ENCODE data around the gene CAMK1G.

The CAMK1G gene

GRCh38 chr1:209630383-209631225, 47.1 kb downstream of the CAMK1G start:
- no peak overlapping the region for H3K27ac ChIP-seq (ENCODE audit: low read length)
- H3K4me3 ChIP-seq (ENCODE audit: low read depth in 1 of 2, low read length in 2 of 2): no peak overlapping the region
- H3K27me3 ChIP-seq (ENCODE audit: insufficient read depth, low read length, poor library complexity): no peaks in the 10 kb centered on the region
- H3K36me3 ChIP-seq (ENCODE audit: insufficient read depth, low read length): no peaks in the 10 kb centered on the region
- H3K9ac ChIP-seq (ENCODE audit: low read depth, low read length): no peak overlapping the region
- no peaks in the 10 kb centered on the region for H3K79me2 ChIP-seq (ENCODE audit: insufficient read depth, low read length)
- peaks cover 2% of the 10 kb centered on the region; the same call in 1 of the 2 replicates for H4K20me1 ChIP-seq (ENCODE audit: insufficient read depth, low read length)
- H2AFZ ChIP-seq (ENCODE audit: low read depth, low read length): no peak overlapping the region
- no peak for TF ChIP-seq EZH2 (IDR thresholded peaks at IDR 0.05; ENCODE audit: borderline replicate concordance, low read depth, low read length, severe bottlenecking)
- no peak for TF ChIP-seq CTCF (IDR thresholded peaks at IDR 0.05; ENCODE audit: borderline replicate concordance, extremely low read depth, low read length, poor library complexity, severe bottlenecking)
- H3K9me3 ChIP-seq (ENCODE audit: insufficient read depth, low read length, severe bottlenecking): no peaks in the 10 kb centered on the region
- no peak for ATAC-seq (ENCODE audit: insufficient read depth, low read depth)
- DNase-seq: no peak
- no peak overlapping the region for H3K4me2 ChIP-seq (ENCODE audit: insufficient read depth, low read length)
- no peaks in the 10 kb centered on the region for H3K4me1 ChIP-seq (ENCODE audit: insufficient read depth, low read length)

- ATAC-seq (ENCODE audit: insufficient read depth, low read depth) (no peak), DNase-seq (no peak)
- Histone ChIP-seq H3K9me3 (ENCODE audit: insufficient read depth, low read length, severe bottlenecking) (no peaks in the 10 kb centered on the region), H3K4me2 (ENCODE audit: insufficient read depth, low read length) (no peak overlapping the region), H3K9ac (ENCODE audit: low read depth, low read length) (no peak overlapping the region), H4K20me1 (ENCODE audit: insufficient read depth, low read length) (no peaks in the 10 kb centered on the region), H3K27me3 (ENCODE audit: insufficient read depth, low read length, poor library complexity) (peaks cover 4% of the 10 kb centered on the region), H3K4me1 (ENCODE audit: insufficient read depth, low read length) (no peaks in the 10 kb centered on the region), H3K36me3 (ENCODE audit: insufficient read depth, low read length) (no peaks in the 10 kb centered on the region), H2AFZ (ENCODE audit: low read depth, low read length) (no peak overlapping the region), H3K27ac (ENCODE audit: low read length) (no peak overlapping the region), H3K79me2 (ENCODE audit: insufficient read depth, low read length) (no peaks in the 10 kb centered on the region), H3K4me3 (ENCODE audit: low read depth in 1 of 2, low read length in 2 of 2) (no peak overlapping the region)
- TF ChIP-seq EZH2 (IDR thresholded peaks at IDR 0.05; ENCODE audit: borderline replicate concordance, low read depth, low read length, severe bottlenecking) (no peak), CTCF (IDR thresholded peaks at IDR 0.05; ENCODE audit: borderline replicate concordance, extremely low read depth, low read length, poor library complexity, severe bottlenecking) (no peak)
Measured at GRCh38 chr1:209633335-209633997, 50.0 kb downstream of the CAMK1G start.

- Histone ChIP-seq H3K9me3 (ENCODE audit: insufficient read depth, low read length, severe bottlenecking) (no peaks in the 10 kb centered on the region), H3K4me1 (ENCODE audit: insufficient read depth, low read length) (no peaks in the 10 kb centered on the region), H3K9ac (ENCODE audit: low read depth, low read length) (no peak overlapping the region), H2AFZ (ENCODE audit: low read depth, low read length) (no peak overlapping the region), H3K27ac (ENCODE audit: low read length) (no peak overlapping the region), H3K4me2 (ENCODE audit: insufficient read depth, low read length) (no peak overlapping the region), H4K20me1 (ENCODE audit: insufficient read depth, low read length) (no peaks in the 10 kb centered on the region), H3K79me2 (ENCODE audit: insufficient read depth, low read length) (no peaks in the 10 kb centered on the region), H3K27me3 (ENCODE audit: insufficient read depth, low read length, poor library complexity) (peaks cover 5% of the 10 kb centered on the region), H3K4me3 (ENCODE audit: low read depth in 1 of 2, low read length in 2 of 2) (no peak overlapping the region), H3K36me3 (ENCODE audit: insufficient read depth, low read length) (no peaks in the 10 kb centered on the region)
- DNase-seq: no peak
- no peak for TF ChIP-seq EZH2 (IDR thresholded peaks at IDR 0.05; ENCODE audit: borderline replicate concordance, low read depth, low read length, severe bottlenecking)
- TF ChIP-seq CTCF (IDR thresholded peaks at IDR 0.05; ENCODE audit: borderline replicate concordance, extremely low read depth, low read length, poor library complexity, severe bottlenecking): no peak
- no peak for ATAC-seq (ENCODE audit: insufficient read depth, low read depth)
Measured at GRCh38 chr1:209634005-209634737, 50.7 kb downstream of the CAMK1G start.

Measured in DND-41 (cell line).